ENCODE data around the gene THADA.

The THADA gene

GRCh38 chr2:43214253-43214652 is 381.6 kb downstream of the THADA start:
- no peak overlapping the region for H3K4me3 ChIP-seq (ENCODE audit: low read depth, low read length)
- TF ChIP-seq, protein P1, sequence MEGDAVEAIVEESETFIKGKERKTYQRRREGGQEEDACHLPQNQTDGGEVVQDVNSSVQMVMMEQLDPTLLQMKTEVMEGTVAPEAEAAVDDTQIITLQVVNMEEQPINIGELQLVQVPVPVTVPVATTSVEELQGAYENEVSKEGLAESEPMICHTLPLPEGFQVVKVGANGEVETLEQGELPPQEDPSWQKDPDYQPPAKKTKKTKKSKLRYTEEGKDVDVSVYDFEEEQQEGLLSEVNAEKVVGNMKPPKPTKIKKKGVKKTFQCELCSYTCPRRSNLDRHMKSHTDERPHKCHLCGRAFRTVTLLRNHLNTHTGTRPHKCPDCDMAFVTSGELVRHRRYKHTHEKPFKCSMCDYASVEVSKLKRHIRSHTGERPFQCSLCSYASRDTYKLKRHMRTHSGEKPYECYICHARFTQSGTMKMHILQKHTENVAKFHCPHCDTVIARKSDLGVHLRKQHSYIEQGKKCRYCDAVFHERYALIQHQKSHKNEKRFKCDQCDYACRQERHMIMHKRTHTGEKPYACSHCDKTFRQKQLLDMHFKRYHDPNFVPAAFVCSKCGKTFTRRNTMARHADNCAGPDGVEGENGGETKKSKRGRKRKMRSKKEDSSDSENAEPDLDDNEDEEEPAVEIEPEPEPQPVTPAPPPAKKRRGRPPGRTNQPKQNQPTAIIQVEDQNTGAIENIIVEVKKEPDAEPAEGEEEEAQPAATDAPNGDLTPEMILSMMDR (IDR thresholded peaks at IDR 0.05; ENCODE audit: low read depth, low read length), result no peak

- H3K4me3 ChIP-seq (ENCODE audit: low read depth, low read length), result no peak overlapping the region
- TF ChIP-seq, protein P1 (IDR thresholded peaks at IDR 0.05; ENCODE audit: low read depth, low read length), result no peak
Observed at GRCh38 chr2:43212931-43213330, 382.9 kb downstream of the THADA start.

GRCh38 chr2:43212216-43212835 is 383.5 kb downstream of the THADA start:
- H3K4me3 ChIP-seq (ENCODE audit: low read depth, low read length), result no peak overlapping the region
- TF ChIP-seq, protein P1 (IDR thresholded peaks at IDR 0.05; ENCODE audit: low read depth, low read length), result no peak

- TF ChIP-seq, protein P1 (IDR thresholded peaks at IDR 0.05; ENCODE audit: low read depth, low read length), result no peak
- no peak overlapping the region for H3K4me3 ChIP-seq (ENCODE audit: low read depth, low read length)
Observed at GRCh38 chr2:43210467-43211303, 385.2 kb downstream of the THADA start.

DNA sequence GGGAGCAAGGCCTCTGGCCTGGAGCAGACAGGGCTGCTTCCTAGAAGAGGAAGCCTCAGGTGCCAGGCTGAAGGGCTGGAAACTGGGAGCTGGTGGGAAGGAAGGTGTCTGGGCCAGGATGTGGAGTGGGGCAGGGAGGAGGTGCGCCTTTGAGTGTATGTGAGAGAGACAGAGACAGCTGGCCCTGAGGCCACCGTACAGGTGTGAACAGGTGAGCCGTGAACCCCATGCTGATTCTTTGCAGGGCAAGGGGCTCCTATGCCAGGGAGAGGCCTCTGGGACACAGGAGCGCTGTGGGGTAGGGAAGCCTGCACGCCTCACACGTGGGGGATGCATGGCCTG is 385.7 kb downstream of the THADA start:
- TF ChIP-seq, protein P1 (IDR thresholded peaks at IDR 0.05; ENCODE audit: low read depth, low read length), result no peak
- no peak overlapping the region for H3K4me3 ChIP-seq (ENCODE audit: low read depth, low read length)

DNA sequence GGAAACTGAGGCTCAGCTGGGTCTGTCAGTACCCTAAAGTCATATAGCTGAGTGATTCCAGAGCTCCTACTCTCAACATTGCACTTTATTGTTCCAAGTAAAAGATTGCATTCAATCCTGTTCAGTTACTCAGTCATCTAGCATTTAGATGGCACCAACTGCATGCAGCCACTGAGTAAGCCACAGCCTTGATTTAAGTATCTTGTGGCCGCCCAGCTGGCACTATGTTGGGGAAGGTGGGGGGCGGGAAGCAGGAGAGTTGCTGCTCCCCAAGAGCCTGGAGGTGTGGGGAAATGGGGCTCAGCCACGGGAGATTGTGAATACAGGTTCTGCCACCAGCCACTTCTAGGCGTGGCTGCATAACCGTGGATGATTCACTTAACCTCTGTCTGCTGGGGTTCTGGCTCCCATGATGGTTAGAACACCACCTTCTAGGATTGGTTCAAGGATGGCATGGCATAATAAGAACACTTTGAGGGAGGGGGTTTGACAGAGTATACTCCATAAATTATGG is 386.6 kb downstream of the THADA start:
- TF ChIP-seq, protein P1 (IDR thresholded peaks at IDR 0.05; ENCODE audit: low read depth, low read length), result no peak
- no peak overlapping the region for H3K4me3 ChIP-seq (ENCODE audit: low read depth, low read length)
